ENCODE data around the gene ARHGEF2. TPM values are rescaled to one million over a fixed set of nuclear protein-coding genes. Genes with fewer than 3 reads are reported as not detected.

Gene ARHGEF2
- total RNA-seq, 1 donor from 2014 or later, result 80.6 TPM

DNA sequence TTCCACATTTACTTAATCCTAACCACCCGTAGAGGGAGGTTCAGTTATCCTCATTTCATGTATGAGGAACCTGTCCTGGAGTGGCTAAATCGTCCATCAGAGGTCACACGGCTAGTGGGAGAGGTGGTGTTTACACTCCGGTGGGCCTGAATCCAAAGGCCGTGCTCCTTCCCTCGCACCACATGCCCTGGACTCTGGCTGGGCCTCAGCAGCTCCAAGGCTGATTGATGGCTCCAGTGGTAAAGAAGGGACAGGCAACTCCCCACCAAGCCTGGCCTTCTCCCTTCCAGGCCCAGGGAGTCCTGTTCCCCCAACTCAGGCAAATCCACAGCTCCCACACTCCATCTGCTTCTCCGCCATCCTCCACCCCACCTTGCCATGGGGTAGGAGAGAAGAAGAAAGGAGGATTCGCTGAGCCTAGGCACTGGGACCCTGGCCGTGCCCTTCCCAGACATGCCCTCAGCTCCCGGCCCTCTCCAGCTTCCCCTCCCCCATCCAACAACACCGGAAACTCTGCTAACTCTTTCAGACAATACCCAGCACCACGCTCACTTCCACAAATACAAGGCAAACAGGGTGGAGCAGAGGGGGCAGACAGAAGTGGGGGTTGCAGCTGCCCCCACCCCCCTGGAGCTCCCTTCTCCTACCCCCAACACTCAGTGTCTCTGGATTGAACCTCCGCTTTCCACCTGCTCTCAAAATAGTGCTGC is 10.9 kb downstream of the ARHGEF2 start:
- Mint-ChIP-seq H3K4me1 (ENCODE audit: unreplicated experiment) (peaks cover 43% of the 10 kb centered on the region), H3K27me3 (no peaks in the 10 kb centered on the region), H3K36me3 (peaks cover 4% of the 10 kb centered on the region), H3K9me3 (no peaks in the 10 kb centered on the region), H3K4me3 (peak overlapping the region; percentile 44), H3K27ac (no peak overlapping the region)
- no peak for DNase-seq (ENCODE audit: extremely low spot score, unreplicated experiment)
- TF ChIP-seq, protein P1, sequence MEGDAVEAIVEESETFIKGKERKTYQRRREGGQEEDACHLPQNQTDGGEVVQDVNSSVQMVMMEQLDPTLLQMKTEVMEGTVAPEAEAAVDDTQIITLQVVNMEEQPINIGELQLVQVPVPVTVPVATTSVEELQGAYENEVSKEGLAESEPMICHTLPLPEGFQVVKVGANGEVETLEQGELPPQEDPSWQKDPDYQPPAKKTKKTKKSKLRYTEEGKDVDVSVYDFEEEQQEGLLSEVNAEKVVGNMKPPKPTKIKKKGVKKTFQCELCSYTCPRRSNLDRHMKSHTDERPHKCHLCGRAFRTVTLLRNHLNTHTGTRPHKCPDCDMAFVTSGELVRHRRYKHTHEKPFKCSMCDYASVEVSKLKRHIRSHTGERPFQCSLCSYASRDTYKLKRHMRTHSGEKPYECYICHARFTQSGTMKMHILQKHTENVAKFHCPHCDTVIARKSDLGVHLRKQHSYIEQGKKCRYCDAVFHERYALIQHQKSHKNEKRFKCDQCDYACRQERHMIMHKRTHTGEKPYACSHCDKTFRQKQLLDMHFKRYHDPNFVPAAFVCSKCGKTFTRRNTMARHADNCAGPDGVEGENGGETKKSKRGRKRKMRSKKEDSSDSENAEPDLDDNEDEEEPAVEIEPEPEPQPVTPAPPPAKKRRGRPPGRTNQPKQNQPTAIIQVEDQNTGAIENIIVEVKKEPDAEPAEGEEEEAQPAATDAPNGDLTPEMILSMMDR (conservative IDR thresholded peaks at IDR 0.05), result no peak

DNA sequence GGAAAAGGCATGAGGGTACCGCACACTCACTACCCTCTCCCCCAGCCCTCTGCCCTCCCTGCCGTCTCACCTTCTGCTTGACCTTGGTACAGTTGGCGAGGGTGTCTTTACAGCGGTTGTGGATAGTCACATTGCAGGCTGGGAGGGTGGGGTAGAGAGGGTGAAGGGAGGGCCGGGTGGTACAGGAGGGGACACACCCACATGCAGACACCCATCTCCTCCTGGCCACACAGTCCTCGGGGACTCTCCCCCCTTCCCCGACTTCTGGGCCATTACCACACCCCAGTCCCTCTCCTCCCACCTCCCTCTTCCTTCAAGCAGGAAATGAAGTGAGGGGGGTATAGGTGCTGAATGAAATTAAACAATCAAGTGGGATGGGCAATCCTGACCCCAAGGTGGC is 11.6 kb downstream of the ARHGEF2 start:
- H3K27me3 Mint-ChIP-seq, result no peaks in the 10 kb centered on the region
- TF ChIP-seq, protein P1 (conservative IDR thresholded peaks at IDR 0.05), result no peak
- no peak for DNase-seq (ENCODE audit: extremely low spot score, unreplicated experiment)
- H3K4me3 Mint-ChIP-seq, result no peak overlapping the region
- H3K27ac Mint-ChIP-seq, result no peak overlapping the region
- no peaks in the 10 kb centered on the region for H3K9me3 Mint-ChIP-seq
- H3K4me1 Mint-ChIP-seq (ENCODE audit: unreplicated experiment), result peaks cover 37% of the 10 kb centered on the region
- H3K36me3 Mint-ChIP-seq, result peaks cover 4% of the 10 kb centered on the region

DNA sequence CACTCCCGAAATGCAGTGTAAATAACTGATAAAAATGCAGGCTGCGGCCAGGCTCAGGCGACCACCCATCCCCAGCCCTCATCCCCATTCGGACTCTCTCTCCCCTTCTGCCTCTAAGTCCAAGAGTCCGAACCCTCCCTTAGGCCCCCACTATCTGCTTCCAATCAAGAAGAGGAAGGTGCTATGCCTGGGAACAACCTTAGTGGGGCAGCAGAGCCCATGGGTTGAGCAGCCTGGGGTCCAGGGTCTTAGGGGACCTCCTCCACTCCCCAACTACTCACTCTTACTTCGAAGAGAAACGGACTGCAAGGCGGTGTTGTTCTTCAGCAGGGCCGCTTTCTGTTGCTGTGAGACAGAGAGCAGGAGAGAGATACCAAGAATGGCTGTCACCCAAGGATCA is 12.2 kb downstream of the ARHGEF2 start:
- no peak for DNase-seq (ENCODE audit: extremely low spot score, unreplicated experiment)
- Mint-ChIP-seq H3K27ac (no peak overlapping the region), H3K36me3 (peaks cover 4% of the 10 kb centered on the region), H3K9me3 (no peaks in the 10 kb centered on the region), H3K4me1 (ENCODE audit: unreplicated experiment) (peaks cover 36% of the 10 kb centered on the region), H3K4me3 (no peak overlapping the region), H3K27me3 (no peaks in the 10 kb centered on the region)
- TF ChIP-seq, protein P1 (conservative IDR thresholded peaks at IDR 0.05), result peak; percentile 45

DNA sequence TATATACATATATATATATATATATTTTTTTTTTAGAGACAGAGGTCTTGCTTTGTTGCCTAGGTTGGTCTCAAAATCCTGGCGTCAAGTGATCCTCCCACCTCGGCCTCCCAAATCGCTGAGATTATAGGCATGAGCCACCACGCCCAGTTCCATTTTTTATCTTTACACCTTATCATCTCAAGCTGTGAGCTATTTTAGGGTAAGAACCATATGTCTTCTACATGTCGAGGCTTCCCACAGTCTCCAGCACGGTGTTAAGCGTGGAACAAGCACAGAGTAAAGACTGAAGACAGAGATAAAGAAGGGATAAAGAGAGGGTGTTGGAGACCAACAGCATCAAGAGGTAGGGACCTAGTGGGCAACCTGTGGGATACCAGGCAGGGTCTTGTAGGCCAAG is 14.2 kb downstream of the ARHGEF2 start:
- Mint-ChIP-seq H3K4me1 (ENCODE audit: unreplicated experiment) (peaks cover 21% of the 10 kb centered on the region), H3K9me3 (no peaks in the 10 kb centered on the region), H3K27me3 (no peaks in the 10 kb centered on the region), H3K27ac (no peak overlapping the region), H3K36me3 (peaks cover 13% of the 10 kb centered on the region), H3K4me3 (no peak overlapping the region)
- no peak for DNase-seq (ENCODE audit: extremely low spot score, unreplicated experiment)
- TF ChIP-seq, protein P1 (conservative IDR thresholded peaks at IDR 0.05), result no peak

DNA sequence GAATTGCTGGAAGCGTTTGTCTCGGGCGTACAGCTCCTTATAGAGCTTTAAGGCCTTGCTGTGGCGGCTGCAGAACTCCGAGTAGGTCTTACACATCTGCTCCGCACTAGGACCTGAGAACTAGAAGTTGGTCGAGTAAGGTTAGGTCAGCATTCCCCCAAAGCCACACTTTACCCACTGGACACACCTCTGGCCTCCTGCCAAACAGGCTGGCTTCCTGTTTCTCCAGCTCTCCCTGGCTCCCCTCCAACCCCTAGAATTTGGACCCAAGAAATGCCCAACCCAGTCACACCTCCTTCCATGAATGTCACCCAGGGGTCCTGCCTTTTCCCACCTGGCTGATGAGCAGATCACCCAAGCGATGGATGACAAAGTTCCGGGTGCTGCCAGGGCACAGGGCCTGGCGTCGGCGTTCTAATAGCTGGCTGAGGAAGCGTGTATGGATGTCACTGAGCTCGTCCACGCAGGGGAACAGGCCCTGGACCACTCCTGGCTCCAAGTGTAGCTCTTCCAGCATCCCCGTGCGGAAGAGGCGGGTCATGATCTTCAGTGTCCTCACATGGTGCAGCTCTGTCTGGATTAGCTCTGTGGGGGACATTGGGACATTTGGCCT is 15.6 kb downstream of the ARHGEF2 start:
- Mint-ChIP-seq H3K27ac (no peak overlapping the region), H3K36me3 (peaks cover 13% of the 10 kb centered on the region), H3K4me1 (ENCODE audit: unreplicated experiment) (peaks cover 6% of the 10 kb centered on the region), H3K27me3 (no peaks in the 10 kb centered on the region), H3K9me3 (no peaks in the 10 kb centered on the region), H3K4me3 (no peak overlapping the region)
- TF ChIP-seq, protein P1 (conservative IDR thresholded peaks at IDR 0.05), result no peak
- no peak for DNase-seq (ENCODE audit: extremely low spot score, unreplicated experiment)
